ENCODE results near the gene TBL3.

The TBL3 gene

GRCh38 chr16:2015117-2015946 is 43.5 kb downstream of the TBL3 start:
- DNase-seq (ENCODE audit: low read depth, low spot score) = no peak

- no peak for DNase-seq (ENCODE audit: low read depth, low spot score)
Measured at GRCh38 chr16:2015947-2016208, 44.0 kb downstream of the TBL3 start.

GRCh38 chr16:2016407-2016922 is 44.6 kb downstream of the TBL3 start:
- no peak for DNase-seq (ENCODE audit: low read depth, low spot score)

GRCh38 chr16:2019518-2019920 is 47.7 kb downstream of the TBL3 start, which contains the start of gene NPW:
Gene NPW (plus strand): TSS chr16:2019785.
- DNase-seq (ENCODE audit: low read depth, low spot score) = no peak

GRCh38 chr16:2019921-2020831 is 48.3 kb downstream of the TBL3 start:
- no peak for DNase-seq (ENCODE audit: low read depth, low spot score)

- DNase-seq (ENCODE audit: low read depth, low spot score) = no peak
Measured at GRCh38 chr16:2022723-2023091, 50.9 kb downstream of the TBL3 start.

- peak; percentile 93 for DNase-seq (ENCODE audit: low read depth, low spot score)
Measured at GRCh38 chr16:2023092-2024031, 51.5 kb downstream of the TBL3 start.

GRCh38 chr16:2024032-2024420 is 52.2 kb downstream of the TBL3 start:
- no peak for DNase-seq (ENCODE audit: low read depth, low spot score)

- no peak for DNase-seq (ENCODE audit: low read depth, low spot score)
Measured at GRCh38 chr16:2025251-2025650, 53.4 kb downstream of the TBL3 start.

GRCh38 chr16:2025878-2026460 is 54.1 kb downstream of the TBL3 start:
- no peak for DNase-seq (ENCODE audit: low read depth, low spot score)

GRCh38 chr16:2026461-2027023 is 54.7 kb downstream of the TBL3 start, which contains the start of gene NHERF2:
Gene NHERF2 (plus strand): TSS chr16:2026902. CDS start chr16:2027006, 104 bp downstream.
- no peak for DNase-seq (ENCODE audit: low read depth, low spot score)

- DNase-seq (ENCODE audit: low read depth, low spot score) = no peak
Measured at GRCh38 chr16:2027024-2028010, 55.5 kb downstream of the TBL3 start.

GRCh38 chr16:2028146-2028545 is 56.3 kb downstream of the TBL3 start:
- no peak for DNase-seq (ENCODE audit: low read depth, low spot score)

- no peak for DNase-seq (ENCODE audit: low read depth, low spot score)
Measured at GRCh38 chr16:2028620-2029220, 56.9 kb downstream of the TBL3 start.

GRCh38 chr16:2029350-2029749 is 57.5 kb downstream of the TBL3 start:
- no peak for DNase-seq (ENCODE audit: low read depth, low spot score)

- DNase-seq (ENCODE audit: low read depth, low spot score) = no peak
Measured at GRCh38 chr16:2030036-2030435, 58.2 kb downstream of the TBL3 start.

GRCh38 chr16:2031081-2031577 is 59.3 kb downstream of the TBL3 start:
- DNase-seq (ENCODE audit: low read depth, low spot score) = no peak

Data from activated CD4-positive, CD25-positive, alpha-beta regulatory T cell treated with anti-CD3 and anti-CD28 coated beads, Interleukin-2, amount 50 U/mL, for 16 hours (primary cell).